ENCODE measurements around the gene AP4S1. TPM values are rescaled to one million over a fixed set of nuclear protein-coding genes. Genes with fewer than 3 reads are reported as not detected.
"Not testable (repeated sequence)": the region's sequence is repeated elsewhere in the genome, so short reads cannot be mapped to it uniquely, and the experiment has no call there.

Gene AP4S1
- total RNA-seq, 1 donor from 2014 or later: 15.9 TPM

DNA sequence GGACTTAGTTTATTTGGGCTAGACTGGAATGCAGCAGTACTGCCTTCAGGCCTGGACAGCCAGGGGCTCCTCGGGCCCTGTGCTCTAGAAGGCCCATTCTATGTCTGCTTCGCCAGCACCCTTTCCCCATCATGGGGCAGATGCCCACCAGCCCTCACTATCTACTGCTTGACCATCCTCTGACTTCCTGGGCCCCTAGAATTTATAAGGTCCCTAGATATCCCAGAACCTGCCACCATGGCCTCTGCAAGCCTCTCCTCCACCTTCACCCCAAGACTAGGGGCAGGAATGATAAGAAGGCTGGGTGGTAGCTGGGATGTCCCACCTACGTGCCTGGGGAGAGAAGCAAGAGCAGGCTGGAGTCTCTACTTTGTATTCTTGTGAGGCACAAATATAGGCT, 59.6 kb downstream of the AP4S1 start:
- DNase-seq (ENCODE audit: low spot score): no peak

DNA sequence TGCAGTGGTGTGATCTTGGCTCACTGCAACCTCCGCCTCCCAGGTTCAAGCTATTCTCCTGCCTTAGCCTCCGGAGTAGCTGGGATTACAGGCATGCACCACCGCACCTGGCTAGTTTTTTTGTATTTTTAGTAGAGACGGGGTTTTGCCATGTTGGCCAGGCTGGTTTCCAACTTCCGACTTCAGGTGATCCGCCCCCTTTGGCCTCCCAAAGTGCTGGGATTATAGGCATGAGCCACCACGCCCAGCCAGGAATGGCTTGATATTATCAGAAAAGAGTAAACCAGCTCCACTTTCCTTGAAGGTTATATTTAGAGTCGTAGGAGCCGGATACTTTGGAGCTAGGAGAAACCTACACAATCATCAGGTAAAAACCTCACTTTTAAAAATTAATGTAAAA, 61.0 kb downstream of the AP4S1 start:
- DNase-seq (ENCODE audit: low spot score): not testable (repeated sequence)

DNA sequence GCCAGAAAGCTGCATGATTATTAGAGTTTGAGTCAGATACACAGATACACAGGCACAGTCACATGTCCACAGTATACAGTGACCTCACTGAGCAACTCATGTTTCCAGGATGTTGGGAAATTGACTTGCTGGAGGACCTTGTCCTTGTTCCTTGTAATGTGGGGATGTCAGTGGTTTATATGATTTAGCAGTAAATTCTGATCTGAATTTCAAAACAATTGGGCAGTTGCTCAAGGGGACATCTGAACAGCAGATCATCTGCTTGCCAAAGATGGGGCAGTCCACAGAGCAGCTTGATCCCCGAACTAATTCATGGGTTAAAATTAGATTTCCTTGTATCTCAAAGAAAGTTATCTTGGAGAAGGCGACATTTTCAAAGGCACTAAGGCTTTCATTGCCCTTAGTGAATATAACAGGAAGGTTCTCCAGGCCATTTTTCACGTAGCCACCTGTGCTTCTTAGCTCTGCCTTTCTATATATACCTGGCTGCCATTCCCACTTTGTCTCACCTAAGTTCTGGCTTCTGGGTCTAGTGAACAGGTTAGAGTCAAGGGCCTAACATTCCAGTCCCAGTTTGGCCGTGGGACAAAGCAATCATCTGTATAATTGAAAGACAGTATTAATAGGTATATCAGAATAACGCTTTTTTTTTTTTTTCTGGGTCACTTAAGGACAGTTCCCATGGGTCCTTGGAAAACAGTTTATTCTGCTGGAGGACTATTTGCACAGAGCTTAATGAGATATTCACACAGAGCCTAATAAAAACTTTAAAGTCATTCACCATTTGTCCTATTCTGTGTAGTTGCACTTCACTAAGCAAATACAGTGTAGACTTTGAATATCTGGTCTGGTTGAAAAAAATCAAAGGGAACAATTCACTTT, 65.7 kb downstream of the AP4S1 start:
- peak; percentile 34 for DNase-seq (ENCODE audit: low spot score)

DNA sequence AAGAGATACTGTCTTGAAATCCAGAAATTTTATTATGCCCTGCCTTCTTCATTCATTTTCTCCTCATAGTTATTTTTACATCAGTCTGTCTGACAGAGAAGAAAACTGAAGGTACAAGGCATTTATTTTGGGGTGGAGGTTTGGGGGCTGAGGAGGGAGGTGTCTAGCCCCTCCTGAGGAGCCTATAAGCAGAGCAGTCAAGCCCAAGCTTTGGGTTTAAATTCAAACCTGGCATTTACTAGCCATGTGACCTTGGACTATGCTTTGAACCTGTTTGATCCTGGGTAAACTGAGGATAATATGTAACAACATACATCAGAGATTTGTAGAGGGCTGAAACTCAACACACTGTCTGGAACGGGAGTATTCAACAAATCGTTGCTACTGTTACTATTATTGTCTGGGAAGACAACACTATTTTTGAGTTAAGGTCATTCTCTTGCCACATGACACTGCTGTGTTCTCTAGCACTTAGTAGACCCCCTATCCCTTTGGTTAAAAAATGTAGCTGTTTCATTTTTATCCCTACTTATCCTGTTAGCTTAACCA, 66.8 kb downstream of the AP4S1 start:
- DNase-seq (ENCODE audit: low spot score): no peak

DNA sequence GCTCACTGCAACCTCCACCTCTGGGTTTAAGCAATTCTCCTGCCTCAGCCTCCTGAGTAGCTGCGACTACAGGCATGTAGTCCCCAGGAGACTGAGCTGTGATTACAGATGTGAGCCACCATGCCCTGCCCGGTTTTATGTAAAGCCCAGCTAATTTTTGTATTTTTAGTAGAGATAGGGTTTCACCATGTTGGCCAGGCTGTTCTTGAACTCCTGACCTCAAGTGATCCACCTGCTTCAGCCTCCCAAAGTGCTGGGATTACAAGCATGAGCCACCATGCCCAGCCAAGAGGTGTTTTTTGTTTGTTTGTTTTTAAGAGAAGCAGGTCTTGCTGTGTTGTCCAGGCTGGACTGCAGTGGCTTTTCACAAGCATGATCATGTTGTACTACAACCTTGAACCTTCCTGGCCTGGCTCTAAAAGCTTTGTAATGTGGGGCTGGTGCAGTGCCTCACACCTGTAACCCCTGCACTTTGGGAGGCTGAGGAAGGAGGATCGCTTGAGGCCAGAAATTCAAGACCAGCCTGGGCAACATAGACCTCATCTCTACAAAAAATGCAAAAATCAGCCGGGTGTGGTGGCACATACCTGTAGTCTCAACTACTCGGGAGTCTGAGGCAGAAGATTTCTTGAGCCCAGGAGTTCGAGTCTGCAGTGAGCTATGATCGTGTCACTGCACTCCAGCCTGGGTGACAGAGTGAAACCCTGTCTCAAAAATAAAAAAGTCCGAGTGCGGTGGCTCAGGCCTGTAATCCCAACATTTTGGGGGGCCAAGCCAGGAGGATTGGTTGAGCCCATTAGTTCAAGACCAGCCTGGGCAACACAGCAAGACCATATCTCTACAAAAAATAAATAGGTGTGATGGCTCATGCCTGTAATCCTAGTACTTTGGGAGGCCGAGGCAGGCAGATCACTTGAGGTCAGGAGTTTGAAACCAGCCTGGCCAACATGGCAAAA, 68.7 kb downstream of the AP4S1 start:
- DNase-seq (ENCODE audit: low spot score): not testable (repeated sequence)

DNA sequence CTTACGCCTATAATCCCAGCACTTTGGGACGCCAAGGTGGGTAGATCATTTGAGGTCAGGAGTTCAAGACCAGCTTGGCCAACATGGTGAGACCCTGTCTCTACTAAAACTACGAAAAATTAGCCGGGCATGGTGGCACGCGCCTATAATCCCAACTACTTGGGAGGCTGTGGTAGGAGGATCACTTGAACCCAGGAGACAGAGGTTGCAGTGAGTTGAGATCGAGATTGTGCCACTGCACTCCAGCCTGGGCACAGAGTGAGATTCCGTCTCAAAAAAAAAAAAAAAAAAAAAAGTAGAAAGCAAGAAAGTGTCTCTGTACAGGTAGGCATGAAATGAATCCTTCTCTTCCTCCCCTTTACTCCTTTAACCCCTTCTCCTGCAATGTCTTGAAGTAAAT, 70.4 kb downstream of the AP4S1 start:
- not testable (repeated sequence) for DNase-seq (ENCODE audit: low spot score)

DNA sequence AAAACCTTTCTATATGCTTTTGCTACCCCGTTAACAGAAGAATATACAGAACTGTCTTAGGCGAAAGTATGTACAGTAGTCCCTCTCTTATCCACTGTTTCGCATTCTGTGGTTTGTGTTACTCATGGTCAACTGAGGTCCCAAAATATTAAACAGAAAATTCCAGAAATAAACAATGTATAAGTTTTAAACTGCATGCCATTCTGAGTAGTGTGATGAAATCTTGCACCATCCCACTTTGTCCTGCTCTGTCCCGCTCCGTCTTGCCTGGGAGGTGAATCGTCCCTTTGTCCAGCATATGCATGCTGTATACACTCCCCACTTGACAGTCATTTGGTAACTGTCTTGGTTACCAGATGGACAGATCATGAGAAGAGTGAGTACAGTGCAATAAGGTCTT, 70.8 kb downstream of the AP4S1 start:
- no peak for DNase-seq (ENCODE audit: low spot score)

DNA sequence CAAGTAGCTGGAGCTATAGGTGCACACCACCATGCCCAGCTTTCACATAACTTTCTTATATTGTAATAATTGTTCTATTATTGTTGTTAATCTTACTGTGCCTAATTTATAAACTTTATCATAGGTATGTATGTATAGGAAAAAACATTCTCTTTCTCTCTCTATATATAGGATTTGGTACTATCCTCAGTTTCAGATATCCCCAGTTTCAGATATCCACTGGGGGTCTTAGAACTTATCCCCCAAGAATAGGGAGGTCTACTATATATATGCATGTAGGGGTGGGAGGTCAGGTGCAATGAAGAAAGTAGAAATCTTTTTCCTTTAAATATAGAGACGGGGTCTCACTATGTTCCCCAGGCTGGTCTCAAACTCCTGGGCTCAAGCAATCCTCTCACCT, 71.6 kb downstream of the AP4S1 start:
- no peak for DNase-seq (ENCODE audit: low spot score)

DNA sequence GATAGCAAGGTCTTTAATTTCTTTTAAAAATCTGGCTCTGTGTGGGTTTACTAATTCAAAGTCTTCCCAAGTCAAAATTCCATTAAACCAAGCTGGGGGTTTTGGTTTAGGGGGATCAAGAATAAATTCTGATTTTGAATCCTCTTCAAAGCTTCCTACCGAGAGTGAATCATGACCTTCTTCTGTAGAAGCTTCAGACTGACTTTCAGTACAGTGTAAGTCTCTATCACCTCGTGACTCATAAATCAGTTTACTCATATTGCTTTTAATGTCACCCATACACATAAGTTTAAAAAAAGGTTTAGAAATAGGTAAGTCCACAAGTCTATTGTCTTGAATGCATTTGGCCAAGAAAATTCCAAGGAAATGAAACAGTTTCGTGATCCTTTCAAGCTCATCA, 81.3 kb downstream of the AP4S1 start:
- DNase-seq (ENCODE audit: low spot score): peak; percentile 10

DNA sequence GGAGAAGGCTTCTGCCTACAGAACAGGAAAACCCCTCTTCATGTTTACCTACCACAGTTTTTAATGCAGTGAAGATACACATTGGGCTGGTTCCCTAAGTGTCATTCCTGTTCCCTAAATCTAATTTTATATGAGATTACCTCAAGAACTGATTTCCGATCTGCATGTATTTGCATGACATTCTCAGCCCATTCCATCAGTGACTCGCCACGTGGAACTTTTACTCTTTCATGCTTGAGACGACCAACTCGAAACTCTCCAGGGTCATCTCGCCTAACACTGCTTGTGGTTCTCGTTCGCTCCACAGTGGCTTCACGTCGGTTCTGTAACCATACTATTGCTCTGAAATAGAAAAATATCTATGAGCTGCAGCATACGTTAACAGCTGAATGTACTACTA, 83.8 kb downstream of the AP4S1 start:
- DNase-seq (ENCODE audit: low spot score): no peak

DNA sequence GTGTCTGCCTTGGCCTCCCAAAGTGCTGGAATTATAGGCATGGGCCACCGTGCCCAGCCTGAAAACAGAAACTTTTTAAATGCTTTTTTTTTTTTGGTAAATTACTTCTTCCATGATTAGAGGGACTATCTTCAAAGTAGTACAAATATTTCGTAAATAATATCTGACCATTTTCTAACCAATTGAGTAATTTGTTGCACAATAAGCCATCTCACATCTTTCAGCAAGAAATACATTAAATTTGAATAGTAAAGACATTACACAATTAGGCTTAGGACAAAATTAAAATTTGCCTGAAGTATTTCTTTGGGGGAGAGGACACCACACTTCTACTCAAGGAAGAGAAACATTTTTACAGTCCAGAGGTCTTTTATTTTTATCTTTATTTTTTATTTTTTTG, 85.4 kb downstream of the AP4S1 start:
- DNase-seq (ENCODE audit: low spot score): no peak

DNA sequence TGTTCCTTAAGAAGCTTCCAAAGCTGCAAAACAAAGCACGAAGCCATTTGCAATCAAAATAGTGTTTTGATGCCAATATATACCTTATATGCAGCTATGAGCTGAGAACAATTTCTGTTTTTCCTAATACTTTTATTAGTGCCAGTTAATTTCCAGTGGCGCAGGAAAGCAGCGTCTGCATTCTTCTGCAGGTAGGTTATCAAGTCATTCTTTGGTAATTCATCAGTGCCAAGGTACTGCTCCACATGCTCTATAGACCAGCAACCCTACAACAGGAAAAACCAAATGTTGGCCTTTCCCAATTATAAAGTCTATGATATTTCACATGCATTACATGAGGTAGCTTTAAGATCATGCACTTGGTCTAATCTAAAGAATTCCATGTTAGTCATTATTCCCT, 88.3 kb downstream of the AP4S1 start:
- DNase-seq (ENCODE audit: low spot score): no peak

DNA sequence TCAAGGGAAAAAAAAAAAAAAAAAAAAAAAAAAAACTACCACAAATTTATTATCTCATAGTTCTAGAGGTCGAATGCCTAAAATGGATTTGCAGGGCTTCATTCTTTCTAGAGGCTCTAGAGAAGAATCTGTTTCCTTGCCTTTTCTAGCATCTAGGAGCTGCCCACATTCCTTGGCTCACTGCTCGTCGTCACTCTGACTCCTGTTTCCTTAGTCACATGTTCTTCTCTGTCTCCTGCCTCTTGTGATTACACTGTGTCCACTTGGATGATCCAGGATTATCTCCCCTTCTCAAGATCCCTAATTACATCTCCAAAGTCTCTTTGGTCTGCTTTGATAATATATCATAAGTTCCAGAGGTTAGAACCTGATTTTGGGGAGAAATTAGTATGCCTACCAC, 93.4 kb downstream of the AP4S1 start:
- no peak for DNase-seq (ENCODE audit: low spot score)

DNA sequence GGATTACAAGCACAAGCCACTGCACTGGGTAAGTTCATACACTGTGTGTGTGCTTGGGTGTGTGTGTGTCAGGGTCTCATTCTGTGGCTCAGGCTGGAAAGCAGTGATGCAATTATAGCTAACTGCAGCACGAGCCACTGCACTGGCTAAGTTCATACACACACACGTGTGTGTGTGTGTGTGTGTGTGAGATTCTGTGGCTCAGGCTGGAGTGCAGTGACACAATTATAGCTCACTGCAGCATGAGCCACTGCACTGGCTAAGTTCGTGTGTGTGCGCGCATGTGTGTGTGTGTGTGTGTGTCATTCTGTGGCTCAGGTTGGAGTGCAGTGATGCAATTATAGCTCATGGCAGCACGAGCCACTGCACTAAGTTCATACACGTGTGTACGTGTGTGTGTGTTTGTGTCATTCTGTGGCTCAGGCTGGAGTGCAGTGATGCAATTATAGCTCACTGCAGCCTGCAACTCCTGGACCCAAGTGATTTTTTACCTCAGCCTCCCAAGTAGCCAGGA, 96.7 kb downstream of the AP4S1 start:
- DNase-seq (ENCODE audit: low spot score): no peak

DNA sequence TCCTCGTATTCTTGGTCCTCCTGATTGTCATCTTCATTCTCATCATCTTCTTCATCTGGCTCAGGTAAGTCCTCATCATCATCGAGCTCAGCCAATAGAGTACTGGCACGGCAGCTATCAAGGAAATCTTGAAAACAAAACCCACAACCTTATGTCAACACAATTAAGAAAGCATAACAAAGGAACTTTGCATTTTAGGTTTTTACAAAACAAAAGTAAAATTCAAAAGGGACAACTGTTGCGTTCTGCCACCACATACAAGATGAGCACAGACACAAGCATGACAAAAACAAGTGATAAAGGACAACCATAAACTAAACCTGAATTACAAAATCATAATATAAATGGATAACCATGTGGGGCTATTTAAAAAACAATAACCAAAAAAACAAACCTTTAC, 97.5 kb downstream of the AP4S1 start:
- no peak for DNase-seq (ENCODE audit: low spot score)

DNA sequence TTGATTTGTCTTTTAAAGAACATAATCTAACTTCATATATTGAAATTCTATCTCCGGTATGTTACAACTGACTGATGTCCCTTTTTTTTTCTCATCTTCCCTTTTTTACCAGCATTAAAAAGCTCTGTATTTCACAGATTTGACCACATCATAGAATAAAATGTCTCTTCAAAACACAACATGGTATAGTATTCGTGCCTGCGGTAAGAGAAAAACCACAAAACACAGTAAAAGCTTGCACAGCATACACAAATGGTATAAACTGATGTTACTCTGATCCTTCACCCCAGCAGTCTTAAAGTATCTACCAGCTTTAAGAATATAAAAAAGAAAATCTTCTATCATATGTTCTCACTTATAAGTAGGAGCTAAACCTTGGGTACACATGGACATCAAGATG, 98.7 kb downstream of the AP4S1 start:
- DNase-seq (ENCODE audit: low spot score): no peak

DNA sequence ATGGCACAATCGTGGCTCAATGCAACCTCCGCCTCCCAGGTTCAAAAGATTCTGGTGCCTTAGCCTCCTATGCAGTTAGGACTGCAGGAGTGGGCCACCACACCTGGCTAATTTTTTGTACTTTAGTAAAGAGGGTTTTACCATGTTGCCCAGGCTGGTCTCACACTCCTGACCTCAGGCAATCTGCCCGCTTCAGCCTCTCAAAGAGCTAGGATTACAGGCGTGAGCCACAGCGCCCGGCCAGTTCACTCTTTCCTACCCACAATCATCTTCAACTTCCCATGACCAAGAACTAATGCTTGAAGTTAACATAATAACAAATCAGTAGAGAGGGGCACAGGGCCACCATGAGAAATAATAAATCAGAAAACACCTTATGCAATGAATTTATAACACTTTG, 99.8 kb downstream of the AP4S1 start:
- DNase-seq (ENCODE audit: low spot score): no peak

DNA sequence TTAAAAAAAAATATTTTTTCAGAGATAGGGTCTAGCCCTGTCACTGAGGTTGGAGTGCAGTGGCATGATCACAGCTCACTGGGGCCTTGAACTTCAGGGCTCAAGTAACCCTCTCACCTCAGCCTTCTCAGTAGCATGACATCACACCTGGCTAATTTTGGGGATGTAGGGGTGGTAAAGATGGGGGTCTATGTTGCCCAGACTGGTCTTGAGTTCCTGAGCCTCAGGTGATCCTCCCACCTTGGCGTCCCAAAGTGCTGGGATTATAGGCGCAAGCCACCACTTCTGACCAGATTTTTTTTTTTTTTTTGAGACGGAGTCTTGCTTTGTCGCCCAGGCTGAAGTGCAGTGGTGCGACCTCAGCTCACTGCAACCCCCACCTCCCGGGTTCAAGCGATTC, 101.2 kb downstream of the AP4S1 start:
- no peak for DNase-seq (ENCODE audit: low spot score)

DNA sequence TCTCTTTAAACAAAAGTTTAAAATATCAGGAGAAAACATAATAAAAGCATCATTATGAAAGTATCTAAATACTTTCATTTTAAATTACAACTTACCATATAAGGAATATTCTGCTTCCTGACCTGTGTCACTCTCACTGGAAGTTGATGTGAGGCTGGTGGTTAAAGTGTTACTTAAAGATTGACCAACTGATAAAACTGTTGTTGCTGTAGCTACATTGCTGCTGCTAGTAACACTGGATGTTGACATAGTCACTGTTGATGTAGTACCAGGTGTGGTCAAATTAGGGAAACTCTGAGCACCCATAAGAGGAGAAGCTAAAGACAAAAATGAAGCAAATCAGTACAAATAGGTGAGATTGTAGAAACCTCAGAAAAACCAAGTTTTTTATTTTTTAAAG, 102.2 kb downstream of the AP4S1 start:
- no peak for DNase-seq (ENCODE audit: low spot score)

DNA sequence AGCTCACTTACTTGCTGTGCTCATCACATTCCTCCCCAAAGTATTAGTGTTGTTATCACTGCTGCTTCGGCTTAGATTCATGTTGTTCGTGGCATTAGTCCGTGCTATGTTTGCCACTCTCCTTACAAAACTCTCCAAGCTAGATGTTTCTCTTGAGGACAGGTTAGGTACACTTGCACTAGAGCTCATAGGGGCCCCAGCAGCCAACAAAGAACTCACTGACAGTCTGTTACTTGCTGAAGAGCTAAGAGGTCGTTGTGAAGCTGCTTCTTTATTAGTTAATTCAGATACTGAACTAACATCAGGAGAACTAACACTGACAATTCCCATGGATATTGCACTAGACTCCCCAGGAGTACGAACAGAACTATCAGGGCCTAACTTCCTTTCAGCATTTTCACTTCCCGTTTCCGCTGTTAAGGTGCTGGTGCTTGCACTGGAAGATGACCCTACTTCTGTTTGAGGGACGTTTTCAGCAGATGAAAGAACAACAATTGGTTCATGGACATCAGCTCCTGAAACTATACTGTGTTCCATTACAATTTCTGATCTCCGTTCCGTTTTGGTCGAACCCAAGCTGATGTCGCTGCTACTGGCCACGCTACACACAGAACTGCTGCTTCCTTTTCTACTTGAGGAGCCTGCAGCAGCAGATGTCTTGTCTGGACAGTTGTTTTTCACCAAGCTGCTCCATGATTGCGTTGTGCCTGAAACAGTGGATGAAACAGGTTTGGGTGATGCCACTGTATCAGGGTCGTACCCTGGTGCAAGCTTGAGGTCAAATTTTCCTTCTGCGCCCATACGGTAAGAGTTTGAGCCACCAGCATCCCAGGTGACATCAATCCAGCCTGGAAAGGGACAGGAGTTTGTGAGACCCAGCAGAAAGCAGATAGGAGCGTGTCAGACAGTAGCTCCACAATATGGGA, 103.4 kb downstream of the AP4S1 start:
- peak; percentile 12 for DNase-seq (ENCODE audit: low spot score)

DNA sequence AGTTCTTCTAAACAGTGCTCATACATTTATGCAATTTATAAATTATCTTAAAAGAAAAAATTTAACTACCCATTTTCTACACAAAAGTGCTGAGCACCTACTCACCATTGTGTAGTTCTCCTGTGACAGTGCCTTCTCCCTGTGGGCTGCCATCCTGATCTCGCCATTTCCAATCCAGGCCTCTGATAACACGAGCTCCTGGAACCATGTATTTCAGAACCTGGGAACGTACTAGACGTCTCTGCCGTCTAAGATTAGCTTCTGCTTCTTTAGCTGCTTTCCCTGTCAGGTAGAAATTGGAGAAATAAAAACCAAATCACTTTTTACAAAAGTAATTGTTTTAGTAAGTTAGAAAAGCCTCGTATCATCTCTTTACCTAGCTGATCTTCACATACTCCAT, 107.7 kb downstream of the AP4S1 start:
- DNase-seq (ENCODE audit: low spot score): no peak

Measured in umbilical cord (tissue), 2 donors.